ENCODE results near the gene TMEM164. TPM values are rescaled to one million over a fixed set of nuclear protein-coding genes. Genes with fewer than 3 reads are reported as not detected.

The TMEM164 gene
- total and polyA plus RNA-seq, 2 experiments from 2014 or later, result 3.4 to 17.2 TPM

GRCh38 chrX:110163488-110163887 is 160.6 kb downstream of the TMEM164 start:
- H3K36me3 ChIP-seq (ENCODE audit: insufficient read depth), result no peaks in the 10 kb centered on the region
- Mint-ChIP-seq H3K36me3 (ENCODE audit: low read depth) (no peaks in the 10 kb centered on the region; the same call in 2 of the 3 replicates), H3K4me1 (no peaks in the 10 kb centered on the region; the same call in 2 of the 3 replicates), H3K27ac (no peak overlapping the region), H3K9me3 (no peaks in the 10 kb centered on the region), H3K4me3 (no peak overlapping the region), H3K27me3 (ENCODE audit: insufficient read depth, low read depth, poor library complexity) (peaks cover 3% of the 10 kb centered on the region)
- no peaks in the 10 kb centered on the region for H3K9me2 ChIP-seq (ENCODE audit: insufficient read depth)
- no peak overlapping the region for H2AFZ ChIP-seq
- no peaks in the 10 kb centered on the region for H4K20me1 ChIP-seq (replicated peaks; ENCODE audit: insufficient read depth)
- H3K4me1 ChIP-seq (ENCODE audit: insufficient read depth), result no peaks in the 10 kb centered on the region
- H3K4me3 ChIP-seq, result no peak overlapping the region
- no peak overlapping the region for H3K4me2 ChIP-seq
- DNase-seq (ENCODE audit: low spot score), result no peak
- no peak overlapping the region for H3K27ac ChIP-seq (ENCODE audit: low read depth)
- H3K79me2 ChIP-seq (replicated peaks; ENCODE audit: insufficient read depth), result no peaks in the 10 kb centered on the region
- H3F3A ChIP-seq (replicated peaks; ENCODE audit: low read depth), result no peaks in the 10 kb centered on the region
- H3K27me3 ChIP-seq (ENCODE audit: insufficient read depth), result no peaks in the 10 kb centered on the region
- ATAC-seq, result no peak
- TF ChIP-seq EZH2phosphoT487 (IDR thresholded peaks at IDR 0.05; ENCODE audit: unreplicated experiment) (no peak), REST (IDR thresholded peaks at IDR 0.05; ENCODE audit: unreplicated experiment) (no peak), ZNF462 (CRISPR knock-in tag; IDR thresholded peaks at IDR 0.05) (no peak), ZNF114 (CRISPR knock-in tag; IDR thresholded peaks at IDR 0.05) (no peak), CREB1 (CRISPR knock-in tag; IDR thresholded peaks at IDR 0.05; ENCODE audit: low read depth) (no peak), POLR2AphosphoS5 (IDR thresholded peaks at IDR 0.05; ENCODE audit: low read depth) (no peak), EZH2 (IDR thresholded peaks at IDR 0.05; ENCODE audit: low read depth, unreplicated experiment) (no peak), STAT1 (IDR thresholded peaks at IDR 0.05; ENCODE audit: unreplicated experiment) (no peak), JUNB (IDR thresholded peaks at IDR 0.05; ENCODE audit: unreplicated experiment) (no peak), NANOG (IDR thresholded peaks at IDR 0.05; ENCODE audit: borderline replicate concordance) (no peak), ETS1 (IDR thresholded peaks at IDR 0.05) (no peak), CTCF (conservative IDR thresholded peaks at IDR 0.05; ENCODE audit: low read depth in 2 of 2) (no peak), ZNF331 (CRISPR knock-in tag; IDR thresholded peaks at IDR 0.05; ENCODE audit: low read depth) (no peak)
